HepG2 (cell line): ENCODE results near the gene TTC8. TPM values are rescaled to one million over a fixed set of nuclear protein-coding genes. Genes with fewer than 3 reads are reported as not detected.

Experiments used
- ATAC-seq: fragments of 200-7000 bp; cut with Tn5 transposase; 3 replicates; pipeline ENCODE4 v1.9.1; 2020; ENCODE audit warnings: mild to moderate bottlenecking, moderate library complexity
- BruUV-seq: library from RNA; stranded (reverse); fragments of 400-500 nt; replicated peaks from 2 replicates; lab custom pipeline; 2021; lab: Mats Ljungman, UMichigan
- CTCF ChIA-PET: fragments of 300-600 bp; formaldehyde crosslinking; extraction: SDS; loops from one replicate; lab custom pipeline; 2021; ENCODE audit warnings: low total read pairs, inconsistent platforms, low intra/inter-chr PET ratio; lab: Yijun Ruan, JAX
- POLR2A ChIA-PET: fragments of 350-600 bp; sonication (Branson Sonifier 250); formaldehyde crosslinking; loops from one replicate; lab custom pipeline; 2020; ENCODE audit warnings: antibody characterized with exemption, inconsistent platforms; lab: Yijun Ruan, JAX
- DNase-seq: peaks from one replicate; pipeline ENCODE4 v3.0.0-alpha.2; 2015; ENCODE audit warnings: low spot score
- FAIRE-seq: peaks from 3 replicates; lab custom pipeline; 2011; peaks lifted over from hg19 to GRCh38; lab: Jason Lieb, UNC
- H2AFZ ChIP-seq: one replicate; pipeline ENCODE4 v1.6.1; 2011; ENCODE audit warnings: low read length, inconsistent platforms
- H3K27ac ChIP-seq: fragments of 300-600 bp; 3 replicates; pipeline ENCODE4 v1.8.0; 2011; ENCODE audit warnings: mixed run types, mild to moderate bottlenecking, mixed read lengths, low read length, inconsistent platforms; ENCODE audit not compliant: insufficient read depth; ENCODE audit errors: extremely low read length
- H3K27me3 ChIP-seq, 2 experiments: fragments of 200-600 bp in 1 of 2; 2 replicates in 1 of 2; 3 replicates in 1 of 2; pipeline versions ENCODE4 v1.6.0 to v1.8.0; 2011; ENCODE audit warnings: low read length in 2 of 2, mild to moderate bottlenecking in 2 of 2, moderate library complexity in 2 of 2, inconsistent platforms in 1 of 2; ENCODE audit not compliant: insufficient read depth in 2 of 2, control insufficient read depth in 1 of 2
- H3K36me3 ChIP-seq, 2 experiments: fragments of 200-600 bp in 1 of 2; replicated peaks in 1 of 2; 2 replicates in 1 of 2; 3 replicates in 1 of 2; pipeline versions ENCODE4 v1.5.1 to v1.8.0; 2011; ENCODE audit warnings: low read length in 2 of 2, inconsistent platforms in 1 of 2; ENCODE audit not compliant: insufficient read depth in 2 of 2, control insufficient read depth in 1 of 2
- H3K4me1 ChIP-seq: 2 replicates; pipeline ENCODE4 v1.5.1; 2012; ENCODE audit warnings: low read length, inconsistent platforms; ENCODE audit not compliant: insufficient read depth
- H3K4me2 ChIP-seq: 2 replicates; pipeline ENCODE4 v1.6.0; 2011; ENCODE audit warnings: low read depth, low read length, inconsistent platforms
- H3K4me3 ChIP-seq, 3 experiments: fragments of 200-600 bp in 1 of 3; sonication (generic), shearing (Covaris generic) in 1 of 3; replicated peaks in 1 of 3; 2 replicates each; pipeline ENCODE4 v1.5.1; 2011 to 2016; ENCODE audit warnings: low read length in 3 of 3, inconsistent platforms in 2 of 3, low read depth in 2 of 3, mild to moderate bottlenecking in 2 of 3, control low read depth in 1 of 3, mixed read lengths in 1 of 3; ENCODE audit not compliant: insufficient read depth in 1 of 3
- H3K79me2 ChIP-seq: one replicate; pipeline ENCODE4 v1.6.1; 2011; ENCODE audit warnings: low read length, inconsistent platforms; ENCODE audit not compliant: insufficient read depth
- H3K9ac ChIP-seq: 2 replicates; pipeline ENCODE4 v1.6.0; 2011; ENCODE audit warnings: mild to moderate bottlenecking, low read depth, low read length, inconsistent platforms; ENCODE audit not compliant: insufficient read depth
- H3K9me3 ChIP-seq: 2 replicates; pipeline ENCODE4 v1.5.1; 2012; ENCODE audit warnings: mild to moderate bottlenecking, low read length
- H4K20me1 ChIP-seq: 2 replicates; pipeline ENCODE4 v1.6.0; 2011; ENCODE audit warnings: inconsistent platforms, mild to moderate bottlenecking, low read length, moderate library complexity; ENCODE audit not compliant: insufficient read depth
- FLYWCH1 ChIP-seq: sonication (generic); formaldehyde crosslinking; IDR thresholded peaks from 2 replicates; pipeline ENCODE4 v1.8.1; 2023; ENCODE audit warnings: mild to moderate bottlenecking, missing genetic modification reagents
- GABPA ChIP-seq, 2 experiments: IDR thresholded peaks; 2 replicates each; pipeline ENCODE4 v1.6.1; 2011 to 2016; ENCODE audit warnings: low read depth in 2 of 2, low read length in 1 of 2, missing biosample characterization in 1 of 2, missing genetic modification characterization in 1 of 2
- GPN1 ChIP-seq: sonication (generic); formaldehyde crosslinking; IDR thresholded peaks from 2 replicates; pipeline ENCODE4 v1.5.1; 2020; ENCODE audit warnings: missing genetic modification reagents, borderline replicate concordance
- HHEX ChIP-seq: IDR thresholded peaks from 2 replicates; pipeline ENCODE4 v1.6.1; 2016; ENCODE audit warnings: control low read depth
- NONO ChIP-seq, 2 experiments: fragments of 450-650 bp in 1 of 2; sonication (generic) in 1 of 2; formaldehyde crosslinking in 1 of 2; IDR thresholded peaks in 1 of 2; conservative IDR thresholded peaks in 1 of 2; 2 replicates each; pipeline versions ENCODE4 v1.6.1 to v1.8.0; 2017 to 2022; ENCODE audit warnings: mild to moderate bottlenecking in 1 of 2, missing genetic modification reagents in 1 of 2, moderate library complexity in 1 of 2
- SKI ChIP-seq: fragments of 450-650 bp; IDR thresholded peaks from one replicate; pipeline ENCODE4 v1.6.1; 2018; ENCODE audit warnings: mild to moderate bottlenecking; ENCODE audit not compliant: partially characterized antibody
- ZFP82 ChIP-seq: sonication (generic); formaldehyde crosslinking; IDR thresholded peaks from 2 replicates; pipeline ENCODE4 v1.5.1; 2020; ENCODE audit warnings: mild to moderate bottlenecking, missing genetic modification reagents, borderline replicate concordance
- ZNF224 ChIP-seq: sonication (generic); formaldehyde crosslinking; IDR thresholded peaks from 2 replicates; pipeline ENCODE4 v1.5.0; 2020; ENCODE audit warnings: mild to moderate bottlenecking, missing genetic modification reagents
- ZSCAN9 ChIP-seq: IDR thresholded peaks from 2 replicates; pipeline ENCODE4 v1.6.1; 2016; ENCODE audit warnings: borderline replicate concordance
- WGBS: methylation state at CpG from one replicate; pipeline ENCODE4 v1.1.6; 2017; ENCODE audit warnings: low lambda C conversion rate; 5-methylcytosine and 5-hydroxymethylcytosine counted together
- in situ Hi-C: cut with HindIII; loops from 2 replicates; pipeline ENCODE4 v1.10.0; 2017; ENCODE audit warnings: low pct_unique_long_range_greater_than_20kb; ENCODE audit not compliant: extremely low pct_ligation_motif_present
- intact Hi-C: fragments of 100-400 bp; cut with micrococcal nuclease; formaldehyde crosslinking; loops from one replicate; pipeline ENCODE4 v1.10.0; 2022; ENCODE audit not compliant: unreplicated experiment
- polyA plus RNA-seq, 8 experiments: library from polyadenylated mRNA; depleted of rRNA in 3 of 8; stranded (reverse) in 7 of 8; unstranded in 1 of 8; fragments of >200 nt; fragmentation: Illumina TruSeq in 4 of 8; extraction: Trizol in 4 of 8; gene quantifications; 2 replicates each; pipeline versions ENCODE4 v1.2.1 to v1.2.3, GENCODE V29; 2011 to 2016; ENCODE audit warnings: low read depth in 4 of 8, missing spikeins in 1 of 8, mixed read lengths in 1 of 8; ENCODE audit not compliant: insufficient read depth in 1 of 8
- total RNA-seq, 5 experiments: library from RNA; depleted of rRNA; stranded (reverse); fragments of >200 nt; fragmentation: Illumina TruSeq; extraction: Trizol; gene quantifications; 2 replicates each; pipeline ENCODE4 v1.2.3, GENCODE V29; 2016; ENCODE audit warnings: low read depth in 1 of 5
- TF ChIP-seq, protein P1 (sequence below): sonication (generic); formaldehyde crosslinking; IDR thresholded peaks from 2 replicates; pipeline ENCODE4 v1.4.0; 2020; ENCODE audit warnings: mild to moderate bottlenecking, missing genetic modification reagents

TTC8 gene
- total and polyA plus RNA-seq, 2 of the 13 experiments (the other 11 are each of a cell fraction or from before 2014, with no cell fraction given), result 13.8 to 15.2 TPM

DNA sequence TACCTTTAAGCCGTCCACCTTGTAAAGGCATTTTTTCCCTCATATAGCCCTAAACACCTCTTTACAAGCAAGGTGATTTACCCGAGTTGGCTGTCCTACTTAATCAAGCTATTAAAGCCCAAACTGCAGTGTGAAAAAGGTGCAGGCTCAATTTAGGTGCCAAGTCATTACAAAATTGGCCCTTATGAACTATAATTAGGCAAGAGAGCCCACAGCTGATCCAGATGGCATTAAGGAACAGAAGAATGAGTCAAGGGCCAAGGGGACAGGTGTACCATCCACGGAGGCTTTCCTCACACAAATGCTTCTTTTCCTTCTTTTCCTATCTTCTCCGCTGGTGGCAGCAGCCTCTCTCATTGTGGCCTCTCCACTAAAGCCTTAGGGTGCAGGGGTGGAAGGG, 90.5 kb downstream of the TTC8 start:
- ATAC-seq (no peak), FAIRE-seq (no peak), DNase-seq (no peak)
- no peaks in the 10 kb centered on the region for H3K9me3 ChIP-seq
- H3K27me3 ChIP-seq, result peaks cover 0 to 11% of the 10 kb centered on the region in 2 experiments; a peak in 3 of 5 replicates
- H3K9ac ChIP-seq, result no peak overlapping the region
- ChIA-PET POLR2A (no interaction called here), CTCF (no interaction called here)
- intact Hi-C loops, result no loop called here
- no peak for TF ChIP-seq ZSCAN9 (CRISPR knock-in tag)
- no peak for TF ChIP-seq HHEX (CRISPR knock-in tag)
- no peak for TF ChIP-seq GPN1 (CRISPR knock-in tag)
- no peak for TF ChIP-seq FLYWCH1 (CRISPR knock-in tag)
- TF ChIP-seq, protein P1, sequence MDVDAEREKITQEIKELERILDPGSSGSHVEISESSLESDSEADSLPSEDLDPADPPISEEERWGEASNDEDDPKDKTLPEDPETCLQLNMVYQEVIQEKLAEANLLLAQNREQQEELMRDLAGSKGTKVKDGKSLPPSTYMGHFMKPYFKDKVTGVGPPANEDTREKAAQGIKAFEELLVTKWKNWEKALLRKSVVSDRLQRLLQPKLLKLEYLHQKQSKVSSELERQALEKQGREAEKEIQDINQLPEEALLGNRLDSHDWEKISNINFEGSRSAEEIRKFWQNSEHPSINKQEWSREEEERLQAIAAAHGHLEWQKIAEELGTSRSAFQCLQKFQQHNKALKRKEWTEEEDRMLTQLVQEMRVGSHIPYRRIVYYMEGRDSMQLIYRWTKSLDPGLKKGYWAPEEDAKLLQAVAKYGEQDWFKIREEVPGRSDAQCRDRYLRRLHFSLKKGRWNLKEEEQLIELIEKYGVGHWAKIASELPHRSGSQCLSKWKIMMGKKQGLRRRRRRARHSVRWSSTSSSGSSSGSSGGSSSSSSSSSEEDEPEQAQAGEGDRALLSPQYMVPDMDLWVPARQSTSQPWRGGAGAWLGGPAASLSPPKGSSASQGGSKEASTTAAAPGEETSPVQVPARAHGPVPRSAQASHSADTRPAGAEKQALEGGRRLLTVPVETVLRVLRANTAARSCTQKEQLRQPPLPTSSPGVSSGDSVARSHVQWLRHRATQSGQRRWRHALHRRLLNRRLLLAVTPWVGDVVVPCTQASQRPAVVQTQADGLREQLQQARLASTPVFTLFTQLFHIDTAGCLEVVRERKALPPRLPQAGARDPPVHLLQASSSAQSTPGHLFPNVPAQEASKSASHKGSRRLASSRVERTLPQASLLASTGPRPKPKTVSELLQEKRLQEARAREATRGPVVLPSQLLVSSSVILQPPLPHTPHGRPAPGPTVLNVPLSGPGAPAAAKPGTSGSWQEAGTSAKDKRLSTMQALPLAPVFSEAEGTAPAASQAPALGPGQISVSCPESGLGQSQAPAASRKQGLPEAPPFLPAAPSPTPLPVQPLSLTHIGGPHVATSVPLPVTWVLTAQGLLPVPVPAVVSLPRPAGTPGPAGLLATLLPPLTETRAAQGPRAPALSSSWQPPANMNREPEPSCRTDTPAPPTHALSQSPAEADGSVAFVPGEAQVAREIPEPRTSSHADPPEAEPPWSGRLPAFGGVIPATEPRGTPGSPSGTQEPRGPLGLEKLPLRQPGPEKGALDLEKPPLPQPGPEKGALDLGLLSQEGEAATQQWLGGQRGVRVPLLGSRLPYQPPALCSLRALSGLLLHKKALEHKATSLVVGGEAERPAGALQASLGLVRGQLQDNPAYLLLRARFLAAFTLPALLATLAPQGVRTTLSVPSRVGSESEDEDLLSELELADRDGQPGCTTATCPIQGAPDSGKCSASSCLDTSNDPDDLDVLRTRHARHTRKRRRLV (CRISPR knock-in tag), result no peak
- no peak for TF ChIP-seq SKI
- no peak for TF ChIP-seq ZFP82 (CRISPR knock-in tag)
- no peak for TF ChIP-seq NONO (IDR thresholded peaks at IDR 0.05)
- no peak for TF ChIP-seq NONO (CRISPR knock-in tag; conservative IDR thresholded peaks at IDR 0.05)
- no peak for TF ChIP-seq ZNF224 (CRISPR knock-in tag)
- TF ChIP-seq GABPA (IDR thresholded peaks at IDR 0.05; ENCODE audit: low read depth, low read length), result no peak
- no peak for TF ChIP-seq GABPA (CRISPR knock-in tag; IDR thresholded peaks at IDR 0.05; ENCODE audit: low read depth)
- 0% methylated on average over 4 of the region's 4 CpGs for WGBS
- H3K4me2 ChIP-seq, result no peak overlapping the region
- H3K4me3 ChIP-seq, result no peak overlapping the region
- H3K79me2 ChIP-seq, result no peaks in the 10 kb centered on the region
- H4K20me1 ChIP-seq, result no peaks in the 10 kb centered on the region
- no peaks in the 10 kb centered on the region for H3K36me3 ChIP-seq
- no TSS peak for BruUV-seq
- no peak overlapping the region for H2AFZ ChIP-seq
- no peaks in the 10 kb centered on the region for H3K4me1 ChIP-seq
- in situ Hi-C loops, result no loop called here
- H3K27ac ChIP-seq, result no peak overlapping the region
